GM18873 (cell line): Measurements from ENCODE around the gene ASAP3.
"Not testable (repeated sequence)": the region's sequence is repeated elsewhere in the genome, so short reads cannot be mapped to it uniquely, and the experiment has no call there.

Experiments
- ATAC-seq: cut with Tn5 transposase; IDR thresholded peaks from one replicate; pipeline ENCODE4 v1.9.1; 2021; ENCODE audit warnings: mild to moderate bottlenecking, moderate library complexity, moderate number of reproducible peaks; ENCODE audit not compliant: unreplicated experiment, low FRiP score

ASAP3 gene

GRCh38 chr1:23401313-23401712 lies 82.7 kb downstream of the ASAP3 start:
- ATAC-seq, result no peak

DNA sequence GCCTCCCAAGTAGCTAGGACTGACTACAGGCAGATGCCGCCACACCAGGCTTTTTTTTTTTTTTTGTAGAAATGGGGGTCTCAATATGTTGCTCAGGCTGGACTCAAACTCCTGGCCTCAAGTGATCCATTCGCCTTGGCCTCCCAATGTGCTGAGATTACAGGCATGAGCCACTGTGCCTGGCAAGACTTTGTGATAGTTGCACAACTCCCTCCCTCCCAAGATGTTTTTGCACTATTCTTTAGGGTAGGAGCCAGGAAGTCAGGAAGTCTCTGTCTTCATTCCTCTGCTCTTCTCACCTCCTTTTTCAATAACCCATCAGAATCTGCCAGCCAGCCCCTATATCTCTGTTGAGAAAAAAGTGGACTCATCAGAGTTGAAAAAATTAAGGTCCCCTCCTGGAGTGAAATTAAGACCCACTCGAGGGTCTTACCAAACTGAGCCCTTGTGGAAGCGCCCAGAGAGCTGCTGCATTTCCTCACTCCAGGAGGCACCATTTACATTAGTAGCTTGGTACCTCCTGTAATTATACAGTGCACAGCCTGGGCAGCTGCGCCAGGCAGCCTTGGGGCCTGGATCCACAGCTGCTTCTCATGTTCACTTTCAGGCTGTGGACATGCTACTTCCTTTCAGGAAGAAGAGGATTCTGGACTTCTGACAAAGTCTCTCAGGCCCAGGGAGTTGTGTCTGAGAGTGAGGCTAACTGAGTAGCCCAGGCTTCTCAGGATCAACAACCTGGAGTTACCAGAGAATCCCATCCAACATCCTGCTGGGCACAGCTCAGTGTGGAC lies 83.5 kb downstream of the ASAP3 start:
- no peak for ATAC-seq

DNA sequence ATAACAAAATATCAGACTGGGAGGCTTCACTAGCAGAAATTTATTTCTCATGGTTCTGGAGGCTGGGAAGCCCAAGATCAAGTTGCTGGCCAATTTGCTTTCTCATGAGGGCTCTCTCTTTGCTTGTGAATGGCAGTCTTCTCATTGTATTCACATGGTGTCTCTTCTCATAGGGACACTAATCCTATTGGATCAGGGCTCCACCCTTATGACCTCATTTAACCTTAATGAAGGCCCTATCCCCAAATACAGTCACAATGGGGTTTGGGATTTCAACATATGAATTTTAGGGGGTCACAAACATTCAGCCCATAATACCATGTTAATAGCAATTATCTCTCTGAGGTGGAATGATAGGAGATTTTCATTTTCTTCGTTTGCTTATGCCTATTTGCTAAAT lies 84.8 kb downstream of the ASAP3 start:
- no peak for ATAC-seq

- no peak for ATAC-seq
These were observed 86.1 kb downstream of the ASAP3 start for GRCh38 chr1:23397908-23398307.

GRCh38 chr1:23396380-23396779 lies 87.6 kb downstream of the ASAP3 start:
- no peak for ATAC-seq

- no peak for ATAC-seq
These were observed 88.1 kb downstream of the ASAP3 start for GRCh38 chr1:23395849-23396248.

- no peak for ATAC-seq
These were observed 88.7 kb downstream of the ASAP3 start for GRCh38 chr1:23395154-23395724.

DNA sequence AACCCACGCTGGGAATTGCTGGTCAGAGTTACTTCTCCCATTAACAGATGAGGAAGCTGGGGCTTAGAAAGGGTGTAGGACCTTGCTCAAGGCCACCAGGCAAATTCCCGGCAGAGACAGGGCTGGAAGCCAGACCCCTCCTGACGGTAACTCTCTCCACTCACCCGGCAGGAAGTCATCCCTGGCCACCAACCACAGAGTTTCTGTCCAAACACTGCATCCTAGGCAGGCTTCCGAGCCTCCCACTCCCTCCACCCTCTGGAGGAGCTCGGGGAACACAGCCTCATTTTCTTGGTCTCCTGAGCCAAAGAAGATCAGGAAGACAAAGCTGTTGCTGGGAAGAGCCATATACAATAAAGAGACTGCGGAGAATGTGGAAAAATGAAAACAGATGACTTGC lies 89.3 kb downstream of the ASAP3 start:
- ATAC-seq, result no peak

- no peak for ATAC-seq
These were observed 89.8 kb downstream of the ASAP3 start for GRCh38 chr1:23394181-23394580.

GRCh38 chr1:23393706-23394105 lies 90.3 kb downstream of the ASAP3 start:
- ATAC-seq, result no peak

DNA sequence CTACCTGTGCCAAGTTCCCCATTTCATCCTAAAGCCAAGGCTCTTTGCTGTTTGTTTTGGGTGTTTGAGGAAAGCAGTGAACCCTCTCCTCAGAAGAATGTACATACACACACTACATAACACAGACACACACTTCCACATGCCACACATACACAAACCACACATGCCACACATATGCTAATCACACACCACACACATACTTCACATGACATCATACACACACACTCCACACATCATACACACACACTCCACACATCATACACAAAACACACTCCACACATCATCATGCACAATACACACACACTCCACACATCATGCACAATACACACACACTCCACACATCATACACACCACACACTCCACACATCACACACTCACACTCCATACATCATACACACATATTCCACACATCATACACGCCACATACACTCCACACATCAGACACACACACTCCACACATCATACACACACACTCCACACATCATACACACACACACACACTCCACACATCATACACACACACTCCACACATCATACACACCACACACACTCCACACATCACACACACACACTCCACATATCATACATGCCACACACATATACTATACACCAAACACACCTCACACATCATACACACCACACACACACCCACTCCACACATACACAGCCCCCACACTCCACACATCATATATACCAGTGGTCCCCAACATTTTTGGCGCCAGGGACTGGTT lies 91.7 kb downstream of the ASAP3 start:
- ATAC-seq, result no peak

GRCh38 chr1:23389837-23390321 lies 94.1 kb downstream of the ASAP3 start:
- no peak for ATAC-seq

DNA sequence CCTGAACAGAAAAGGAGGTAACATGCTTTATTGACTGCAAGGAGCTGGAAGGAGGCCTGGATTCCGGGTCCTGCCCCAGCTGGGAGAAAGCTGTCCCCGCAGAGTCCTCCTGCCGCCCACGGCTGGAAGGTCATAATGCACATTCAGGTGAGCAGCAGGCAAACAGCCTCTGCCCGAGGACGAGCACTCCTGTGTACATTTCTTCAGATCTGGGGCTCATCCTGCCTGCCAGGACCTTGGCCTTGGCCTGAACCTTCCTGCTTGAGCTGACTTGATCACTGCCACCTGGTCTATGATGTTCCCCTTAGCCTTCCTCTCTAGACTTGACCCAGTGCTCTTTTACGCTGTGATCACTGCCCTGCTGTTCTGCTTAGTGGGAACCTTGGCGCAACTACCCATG lies 96.5 kb downstream of the ASAP3 start:
- ATAC-seq, result no peak

DNA sequence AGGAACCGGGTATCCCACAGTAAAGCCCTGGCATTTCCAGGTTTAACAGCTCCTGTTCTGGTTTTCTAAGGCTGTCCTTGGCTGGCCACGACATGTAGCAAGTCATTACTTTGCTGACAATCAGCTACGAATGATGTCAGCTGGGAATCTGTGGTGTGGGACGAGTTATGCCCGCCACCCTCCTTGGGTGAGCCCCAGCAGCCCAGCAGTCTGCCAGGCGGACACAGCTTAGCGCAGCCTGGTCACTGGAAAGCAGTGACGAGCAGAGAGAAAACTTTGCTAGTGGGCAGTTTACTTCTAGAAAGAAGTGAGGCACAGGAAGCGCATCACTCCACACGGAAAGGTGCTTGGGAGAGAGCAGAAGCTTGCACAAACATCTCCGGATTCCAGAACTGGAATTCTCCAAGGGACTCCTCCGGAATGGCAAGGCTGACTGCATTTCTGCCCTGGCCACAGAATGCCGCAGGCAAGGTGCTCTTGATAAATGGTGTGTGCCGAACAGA lies 98.8 kb downstream of the ASAP3 start:
- no peak for ATAC-seq

GRCh38 chr1:23384312-23385058 lies 99.5 kb downstream of the ASAP3 start:
- ATAC-seq, result no peak

DNA sequence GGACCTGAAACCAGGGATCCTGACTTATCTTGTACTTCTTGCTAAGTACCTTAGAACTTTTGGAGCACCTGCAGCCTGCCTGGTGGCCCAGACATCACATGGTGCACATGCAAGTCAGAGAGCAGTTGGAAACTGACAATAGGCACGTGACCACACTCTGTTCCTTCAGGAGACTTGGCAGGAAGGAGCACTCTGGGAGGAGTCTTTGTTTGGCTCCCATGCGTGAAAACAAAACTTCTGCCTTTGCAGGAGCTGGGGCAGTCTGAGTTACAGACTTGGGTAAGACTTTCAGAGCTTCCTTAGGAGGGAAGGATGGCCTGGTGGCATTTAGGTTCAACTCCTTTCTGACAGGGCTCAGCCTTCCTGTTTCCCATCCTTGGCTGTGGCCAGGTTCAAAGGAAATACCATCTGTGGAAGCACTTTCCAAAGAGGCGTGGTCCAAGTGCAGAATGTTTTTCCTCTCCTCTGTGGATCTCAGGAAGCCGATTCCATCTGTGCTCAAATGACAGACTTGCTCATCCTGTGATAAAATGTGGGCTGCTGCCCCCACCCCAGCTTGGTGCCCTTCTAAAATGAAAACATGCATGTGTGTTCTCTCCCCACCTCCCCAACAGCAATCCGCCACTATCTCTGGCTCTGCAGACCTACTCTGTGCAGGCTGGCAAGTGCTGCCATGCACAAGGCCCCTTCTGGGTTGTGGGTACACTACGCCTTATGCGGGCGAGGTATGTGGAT lies 100.2 kb downstream of the ASAP3 start:
- no peak for ATAC-seq

DNA sequence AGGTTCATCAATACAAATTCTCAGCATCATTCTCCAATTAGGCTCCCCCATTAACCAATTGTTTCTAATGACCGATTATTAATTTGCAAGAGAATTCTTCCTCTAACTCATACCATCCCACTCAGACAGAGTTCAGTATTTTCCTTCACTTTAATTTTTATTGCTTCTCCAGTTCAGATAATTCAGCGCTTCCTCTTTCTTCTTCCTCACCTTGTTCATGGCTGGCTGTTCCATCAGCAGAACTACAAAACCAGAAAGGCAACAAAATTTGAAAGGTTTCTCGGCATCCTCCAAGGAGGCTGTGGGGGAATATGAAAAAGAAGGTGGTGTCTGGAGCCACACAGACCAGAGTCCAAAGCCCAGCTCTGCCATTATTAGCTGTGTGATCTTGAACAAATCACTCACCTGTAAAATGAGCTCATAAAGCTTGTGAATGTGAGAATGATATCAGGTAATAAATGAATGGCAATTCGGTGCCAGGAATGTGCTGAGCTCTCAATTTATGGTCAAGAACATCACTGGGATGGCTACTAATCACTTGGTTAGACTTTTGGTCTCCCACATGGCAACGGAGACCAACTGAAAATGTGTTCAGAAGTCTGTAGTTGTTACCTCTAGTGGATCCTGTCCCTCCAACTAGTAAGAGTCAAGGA lies 102.6 kb downstream of the ASAP3 start:
- ATAC-seq, result no peak

- ATAC-seq, result no peak
These were observed 103.3 kb downstream of the ASAP3 start for GRCh38 chr1:23380719-23381118.

DNA sequence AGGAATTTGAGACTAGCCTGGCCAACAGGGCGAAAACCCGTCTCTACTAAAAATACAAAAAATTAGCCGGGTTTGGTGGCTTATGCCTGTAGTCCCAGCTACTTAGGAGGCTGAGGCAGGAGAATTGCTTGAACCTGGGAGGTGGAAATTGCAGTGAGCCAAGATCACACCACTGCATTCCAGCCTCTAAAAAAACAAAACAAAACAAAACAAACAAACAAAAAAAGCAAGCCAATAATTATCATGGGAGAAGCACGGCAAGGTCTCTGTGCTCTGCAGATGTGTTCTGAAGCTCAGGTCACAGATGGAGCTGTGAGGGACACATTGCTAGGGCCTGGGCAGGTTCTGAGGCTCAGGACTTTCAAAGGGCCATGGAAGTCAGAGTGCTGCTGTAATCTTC lies 103.7 kb downstream of the ASAP3 start:
- ATAC-seq, result not testable (repeated sequence)
